Endothelial cell of umbilical vein (primary cell): ENCODE results near the gene NHS. TPM values are rescaled to one million over a fixed set of nuclear protein-coding genes. Genes with fewer than 3 reads are reported as not detected.

Experiments
- BruUV-seq: library from RNA; stranded (reverse); fragments of 400-500 nt; replicated peaks from 2 replicates; lab custom pipeline; 2021; lab: Mats Ljungman, UMichigan
- CTCF ChIA-PET: fragments of 300-600, 350-600 bp; sonication (Branson Sonifier 250); formaldehyde crosslinking; loops from one replicate; lab custom pipeline; 2021; ENCODE audit warnings: antibody characterized with exemption, inconsistent platforms; lab: Charles Lee
- POLR2A ChIA-PET: fragments of 300-600, 350-600 bp; sonication (Branson Sonifier 250); formaldehyde crosslinking; loops from one replicate; lab custom pipeline; 2021; ENCODE audit warnings: antibody characterized with exemption, inconsistent platforms; lab: Charles Lee
- DNase-seq: peaks from one replicate; pipeline ENCODE4 v3.0.0-alpha.2; 2011; ENCODE audit warnings: low read depth, low spot score
- FAIRE-seq: peaks from 2 replicates; lab custom pipeline; 2011; peaks lifted over from hg19 to GRCh38; lab: Jason Lieb, UNC
- H2AFZ ChIP-seq: 2 replicates; pipeline ENCODE4 v1.6.0; 2012; ENCODE audit warnings: low read depth, low read length, control low read depth, inconsistent platforms
- H3K27ac ChIP-seq: 2 replicates; pipeline ENCODE4 v1.5.1; 2011; ENCODE audit warnings: low read depth, mild to moderate bottlenecking, control low read depth, low read length, moderate library complexity; ENCODE audit not compliant: insufficient read depth
- H3K27me3 ChIP-seq, 2 experiments: 2 replicates each; pipeline versions ENCODE4 v1.6.0 to v1.6.1; 2011; ENCODE audit warnings: low read length in 2 of 2, mixed read lengths in 1 of 2; ENCODE audit not compliant: control insufficient read depth in 2 of 2, insufficient read depth in 2 of 2
- H3K36me3 ChIP-seq, 2 experiments: 2 replicates in 1 of 2; 3 replicates in 1 of 2; pipeline ENCODE4 v1.5.1; 2011; ENCODE audit warnings: low read length in 2 of 2, mild to moderate bottlenecking in 1 of 2, moderate library complexity in 1 of 2; ENCODE audit not compliant: control insufficient read depth in 2 of 2, insufficient read depth in 2 of 2; ENCODE audit errors: extremely low read depth in 1 of 2
- H3K4me1 ChIP-seq: 3 replicates; pipeline ENCODE4 v1.5.1; 2011; ENCODE audit warnings: mild to moderate bottlenecking, low read length; ENCODE audit not compliant: control insufficient read depth, insufficient read depth; ENCODE audit errors: extremely low read depth
- H3K4me2 ChIP-seq: 2 replicates; pipeline ENCODE4 v1.6.1; 2011; ENCODE audit warnings: low read length, control low read depth, mixed read lengths; ENCODE audit not compliant: insufficient read depth
- H3K4me3 ChIP-seq, 3 experiments: fragments of 200-600 bp in 1 of 3; sonication (generic), shearing (Covaris generic) in 1 of 3; replicated peaks in 1 of 3; 2 replicates each; pipeline ENCODE4 v1.5.1; 2011 to 2016; ENCODE audit warnings: control low read depth in 3 of 3, low read length in 3 of 3, mild to moderate bottlenecking in 2 of 3, inconsistent platforms in 1 of 3, low read depth in 1 of 3, moderate library complexity in 1 of 3; ENCODE audit not compliant: insufficient read depth in 1 of 3
- H3K79me2 ChIP-seq: 2 replicates; pipeline ENCODE4 v1.6.0; 2012; ENCODE audit warnings: low read length, inconsistent platforms; ENCODE audit not compliant: control insufficient read depth, insufficient read depth
- H3K9ac ChIP-seq: replicated peaks from 2 replicates; pipeline ENCODE3; 2011; ENCODE audit warnings: low read length, control low read depth; ENCODE audit not compliant: insufficient read depth; ENCODE audit errors: extremely low read depth
- H3K9me1 ChIP-seq: replicated peaks from 3 replicates; pipeline ENCODE4 v1.6.0; 2011; ENCODE audit warnings: mild to moderate bottlenecking, low read length; ENCODE audit not compliant: control insufficient read depth, insufficient read depth; ENCODE audit errors: extremely low read depth
- H3K9me3 ChIP-seq: replicated peaks from 2 replicates; pipeline ENCODE4 v1.5.1; 2012; ENCODE audit warnings: low read length, inconsistent platforms; ENCODE audit not compliant: control insufficient read depth, insufficient read depth
- H4K20me1 ChIP-seq: replicated peaks from 2 replicates; pipeline ENCODE3; 2011; ENCODE audit warnings: mild to moderate bottlenecking, low read length; ENCODE audit not compliant: control insufficient read depth, insufficient read depth; ENCODE audit errors: extremely low read depth
- CTCF ChIP-seq, 2 donors: IDR thresholded peaks; 1 replicate in 1 of 2; 2 replicates in 1 of 2; pipeline ENCODE4 v1.5.1; 2011; ENCODE audit warnings: low read length in 2 of 2, mild to moderate bottlenecking in 2 of 2, moderate library complexity in 2 of 2, control low read depth in 1 of 2, inconsistent platforms in 1 of 2, low read depth in 1 of 2; ENCODE audit not compliant: insufficient read depth in 1 of 2; ENCODE audit errors: extremely low read depth in 1 of 2
- EZH2 ChIP-seq: IDR thresholded peaks from 2 replicates; pipeline ENCODE4 v1.6.1; 2012; ENCODE audit warnings: borderline replicate concordance, low read depth, mild to moderate bottlenecking, moderate library complexity, low read length, inconsistent platforms; ENCODE audit not compliant: severe bottlenecking
- FOS ChIP-seq: IDR thresholded peaks from 2 replicates; pipeline ENCODE4 v1.6.1; 2011; ENCODE audit warnings: mild to moderate bottlenecking, low read length, moderate library complexity, borderline replicate concordance; ENCODE audit not compliant: insufficient read depth
- GATA2 ChIP-seq: IDR thresholded peaks from 2 replicates; pipeline ENCODE4 v1.7.0; 2011; ENCODE audit warnings: low read depth, mild to moderate bottlenecking, moderate library complexity, mixed read lengths, low read length; ENCODE audit not compliant: insufficient read length, insufficient read depth
- JUN ChIP-seq: IDR thresholded peaks from 2 replicates; pipeline ENCODE4 v1.6.1; 2011; ENCODE audit warnings: borderline replicate concordance, low read depth; ENCODE audit not compliant: insufficient read length, insufficient read depth
- MYC ChIP-seq: IDR thresholded peaks from one replicate; pipeline ENCODE4 v1.6.1; 2011; ENCODE audit warnings: mild to moderate bottlenecking, low read depth, low read length
- POLR2A ChIP-seq: IDR thresholded peaks from 2 replicates; pipeline ENCODE4 v1.6.1; 2012; ENCODE audit warnings: low read depth, mild to moderate bottlenecking, control low read depth, low read length
- POLR2AphosphoS5 ChIP-seq: IDR thresholded peaks from 2 replicates; pipeline ENCODE4 v1.6.1; 2012; ENCODE audit warnings: low read depth, mild to moderate bottlenecking, control low read depth, low read length, moderate library complexity; ENCODE audit not compliant: insufficient read depth
- dilution Hi-C: fragments of 300-500 bp; cut with MboI; formaldehyde crosslinking; loops from one replicate; pipeline ENCODE4 v1.15.0; 2019; ENCODE audit warnings: low sequenced_read_pairs; ENCODE audit not compliant: extremely low pct_ligation_motif_present
- intact Hi-C: fragments of 100-400 bp; cut with micrococcal nuclease; formaldehyde crosslinking; loops from one replicate; pipeline ENCODE4 v1.10.0; 2022
- polyA plus RNA-seq, 4 experiments: library from polyadenylated mRNA; depleted of rRNA in 3 of 4; stranded (reverse) in 3 of 4; unstranded in 1 of 4; fragments of >200 nt; gene quantifications; 2 replicates each; pipeline versions ENCODE4 v1.2.1 to v1.2.3, GENCODE V29; 2011 to 2012; ENCODE audit warnings: missing spikeins in 1 of 4
- total RNA-seq: library from RNA; stranded (reverse); gene quantifications from 2 replicates; pipeline ENCODE4 v1.2.3, GENCODE V29; 2021
- TF ChIP-seq, protein P1 (sequence below): IDR thresholded peaks from 2 replicates; pipeline ENCODE4 v1.6.1; 2011; ENCODE audit not compliant: insufficient read depth, insufficient read length

NHS gene
- total and polyA plus RNA-seq, 2 donors (not counting 3 experiments of a cell fraction or from before 2014, with no cell fraction given): 0.07 to 0.46 TPM

DNA sequence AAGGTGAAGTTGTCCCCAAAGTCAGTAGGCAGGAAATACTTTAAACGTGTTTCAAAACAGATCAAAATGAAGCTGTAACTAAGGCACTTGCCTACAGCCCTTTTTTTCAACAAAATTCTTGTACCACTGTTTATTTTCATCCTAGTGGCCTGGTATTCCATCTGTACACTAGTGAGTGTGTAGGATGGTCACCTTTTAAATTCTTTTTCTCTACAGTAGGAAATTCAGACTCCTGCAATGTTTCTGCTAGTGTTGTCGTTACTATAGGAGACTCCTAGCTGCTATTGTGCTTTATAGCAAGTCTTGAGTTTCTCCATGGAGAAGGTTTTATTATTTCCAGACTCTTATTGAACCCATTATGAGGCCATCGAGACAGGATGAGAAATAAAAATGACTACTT, 7.0 kb upstream of the NHS start:
- Histone ChIP-seq H3K79me2 (no peaks in the 10 kb centered on the region), H2AFZ (no peak overlapping the region), H3K4me1 (no peaks in the 10 kb centered on the region), H3K27ac (no peak overlapping the region), H4K20me1 (no peaks in the 10 kb centered on the region), H3K4me3 (no peak overlapping the region), H3K9me1 (no peaks in the 10 kb centered on the region), H3K4me2 (no peak overlapping the region), H3K9ac (no peak overlapping the region), H3K9me3 (no peaks in the 10 kb centered on the region), H3K36me3 (no peaks in the 10 kb centered on the region), H3K27me3 (peaks cover 2 to 3% of the 10 kb centered on the region in 2 experiments)
- DNase-seq: no peak
- no peak for TF ChIP-seq CTCF (IDR thresholded peaks at IDR 0.05; ENCODE audit: extremely low read depth in 1 of 2, insufficient read depth in 1 of 2, low read depth in 1 of 2, low read length in 2 of 2)
- TF ChIP-seq POLR2A: no peak
- no peak for TF ChIP-seq GATA2
- TF ChIP-seq MYC: no peak
- no peak for TF ChIP-seq EZH2
- no peak for TF ChIP-seq POLR2AphosphoS5
- no peak for TF ChIP-seq FOS
- no peak for TF ChIP-seq JUN
- TF ChIP-seq, protein P1, sequence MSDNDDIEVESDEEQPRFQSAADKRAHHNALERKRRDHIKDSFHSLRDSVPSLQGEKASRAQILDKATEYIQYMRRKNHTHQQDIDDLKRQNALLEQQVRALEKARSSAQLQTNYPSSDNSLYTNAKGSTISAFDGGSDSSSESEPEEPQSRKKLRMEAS: no peak
- intact Hi-C loops: no loop called here
- CTCF ChIA-PET: no interaction called here
- POLR2A ChIA-PET: no interaction called here
- FAIRE-seq: no peak
- BruUV-seq: no TSS peak
- dilution Hi-C loops: no loop called here
